ENCODE results near the gene KCTD15.

DNA sequence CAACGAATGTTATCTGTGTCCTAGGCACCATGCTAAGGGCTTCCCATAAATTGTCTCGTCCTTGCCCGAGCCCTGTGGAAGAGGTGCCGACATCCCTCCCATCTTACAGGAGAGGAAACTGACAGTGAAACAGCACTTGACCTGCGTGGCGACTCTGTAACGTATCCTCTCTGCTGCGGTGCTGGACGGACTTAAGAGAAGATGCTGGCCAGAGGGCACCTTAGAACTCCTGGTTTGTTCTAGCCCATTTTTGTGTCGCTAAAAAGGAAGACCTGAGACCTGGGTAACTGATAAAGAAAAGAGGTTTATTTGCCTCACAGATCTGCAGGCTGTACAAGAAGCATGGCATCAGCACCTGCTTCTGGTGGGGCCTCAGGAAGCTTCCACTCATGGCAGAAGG lies 68.6 kb downstream of the KCTD15 start:
- TF ChIP-seq CTCF (IDR thresholded peaks at IDR 0.05 in 8 of 11, conservative IDR thresholded peaks at IDR 0.05 in 3 of 11) (no peak), POLR2AphosphoS5 (IDR thresholded peaks at IDR 0.05) (no peak)
